ENCODE measurements around the gene DYNLT4.

DNA sequence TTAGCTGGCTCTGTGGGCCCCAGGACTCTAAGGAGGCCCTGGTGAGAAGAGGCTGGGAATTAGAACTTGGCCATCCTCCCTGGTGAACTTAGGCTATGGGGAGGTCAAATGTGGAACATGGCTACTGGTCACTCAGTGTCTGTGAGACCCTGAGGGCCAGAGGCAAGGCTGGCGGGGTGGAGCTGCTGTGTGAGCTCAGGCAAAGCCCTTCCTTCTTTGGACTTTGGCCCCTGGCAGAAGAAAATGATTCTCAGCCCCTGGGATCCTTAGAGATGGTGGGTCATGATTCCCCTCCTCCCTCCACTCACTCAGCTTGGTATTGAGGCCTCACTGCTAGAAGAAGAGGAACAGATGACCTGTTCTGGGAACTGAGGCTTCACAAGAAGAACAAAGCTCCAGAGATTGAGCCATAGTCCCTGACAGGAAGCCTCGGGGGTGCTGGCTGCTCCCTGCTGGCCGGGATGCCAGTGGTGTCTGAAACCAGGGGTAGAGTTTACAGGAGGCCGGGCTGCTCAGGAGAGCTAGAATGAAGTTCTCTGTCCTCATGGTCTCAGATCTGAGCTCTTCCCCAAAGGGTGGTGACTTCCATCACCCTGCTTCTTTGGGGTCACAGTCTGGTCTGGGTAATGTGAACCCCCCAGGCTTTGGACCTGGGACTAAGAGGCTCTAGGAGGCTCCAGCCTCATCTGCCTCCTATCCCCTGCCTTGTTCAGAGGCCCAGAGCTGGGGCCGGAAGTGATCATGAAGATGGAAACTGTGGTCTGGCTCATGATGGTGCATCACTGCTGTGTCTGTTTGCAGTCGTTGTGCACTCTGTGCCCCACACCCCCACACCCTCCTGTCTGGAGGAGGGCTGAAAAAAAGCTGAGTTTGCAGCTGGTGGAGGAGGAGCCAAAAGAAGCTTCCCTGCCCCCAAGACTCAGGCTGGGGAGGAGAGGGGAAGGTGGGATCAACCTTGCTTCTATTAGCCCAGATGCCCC is 2.1 kb upstream of the DYNLT4 start:
- TF ChIP-seq, protein P1, sequence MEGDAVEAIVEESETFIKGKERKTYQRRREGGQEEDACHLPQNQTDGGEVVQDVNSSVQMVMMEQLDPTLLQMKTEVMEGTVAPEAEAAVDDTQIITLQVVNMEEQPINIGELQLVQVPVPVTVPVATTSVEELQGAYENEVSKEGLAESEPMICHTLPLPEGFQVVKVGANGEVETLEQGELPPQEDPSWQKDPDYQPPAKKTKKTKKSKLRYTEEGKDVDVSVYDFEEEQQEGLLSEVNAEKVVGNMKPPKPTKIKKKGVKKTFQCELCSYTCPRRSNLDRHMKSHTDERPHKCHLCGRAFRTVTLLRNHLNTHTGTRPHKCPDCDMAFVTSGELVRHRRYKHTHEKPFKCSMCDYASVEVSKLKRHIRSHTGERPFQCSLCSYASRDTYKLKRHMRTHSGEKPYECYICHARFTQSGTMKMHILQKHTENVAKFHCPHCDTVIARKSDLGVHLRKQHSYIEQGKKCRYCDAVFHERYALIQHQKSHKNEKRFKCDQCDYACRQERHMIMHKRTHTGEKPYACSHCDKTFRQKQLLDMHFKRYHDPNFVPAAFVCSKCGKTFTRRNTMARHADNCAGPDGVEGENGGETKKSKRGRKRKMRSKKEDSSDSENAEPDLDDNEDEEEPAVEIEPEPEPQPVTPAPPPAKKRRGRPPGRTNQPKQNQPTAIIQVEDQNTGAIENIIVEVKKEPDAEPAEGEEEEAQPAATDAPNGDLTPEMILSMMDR (conservative IDR thresholded peaks at IDR 0.05; ENCODE audit: low read depth, low read length): 0 out of 2 replicates have a peak, but pooled peaks have one; percentile 21
- no peak for TF ChIP-seq EZH2 (IDR thresholded peaks at IDR 0.05; ENCODE audit: borderline replicate concordance, low read depth, low read length, poor library complexity, severe bottlenecking)
